ENCODE data around the gene CACNB2. TPM values are rescaled to one million over a fixed set of nuclear protein-coding genes. Genes with fewer than 3 reads are reported as not detected.

The CACNB2 gene
- total and polyA plus RNA-seq, 4 donors: 2.8 to 14.6 (median 7.7) TPM

- Histone ChIP-seq H3K4me1 (ENCODE audit: control insufficient read depth in 1 of 2, insufficient read depth in 2 of 2, low read length in 2 of 2) (no peaks in the 10 kb centered on the region), H3K27ac (ENCODE audit: low read depth in 1 of 2, low read length in 2 of 2) (no peak overlapping the region), H3K9me3 (ENCODE audit: control insufficient read depth, low read length) (no peaks in the 10 kb centered on the region), H3K4me3 (ENCODE audit: low read length in 2 of 2) (no peak overlapping the region), H3K36me3 (ENCODE audit: control insufficient read depth in 1 of 2, insufficient read depth in 2 of 2, low read length in 1 of 2) (no peaks in the 10 kb centered on the region), H3K27me3 (ENCODE audit: control insufficient read depth in 1 of 2, insufficient read depth in 2 of 2, low read length in 1 of 2) (no peaks in the 10 kb centered on the region)
- DNase-seq: no peak
- intact Hi-C loops (cut with DNase I): no loop called here
- no peak for ATAC-seq (ENCODE audit: low FRiP score)
- WGBS, 2 donors: 95 to 98% methylated on average over 1 of the region's 1 CpG
Measured at GRCh38 chr10:18137111-18137510, 3.1 kb upstream of the CACNB2 start.

- ATAC-seq (ENCODE audit: low FRiP score): peak; percentile 68
Measured at GRCh38 chr10:18140957-18141845, 977 bp downstream of the CACNB2 start.

GRCh38 chr10:18142151-18142550 lies 1.9 kb downstream of the CACNB2 start:
- H3K27ac ChIP-seq (ENCODE audit: low read depth in 1 of 2, low read length in 2 of 2): no peak overlapping the region
- DNase-seq (no peak), ATAC-seq (ENCODE audit: low FRiP score) (no peak)
- no peaks in the 10 kb centered on the region for H3K9me3 ChIP-seq (ENCODE audit: control insufficient read depth, low read length)
- intact Hi-C loops (cut with DNase I): loop anchor here (5.0 to 10.0 kb wide), 3 partner anchors 35 to 70 kb away; no protein-coding TSS in a partner anchor
- H3K27me3 ChIP-seq (ENCODE audit: control insufficient read depth in 1 of 2, insufficient read depth in 2 of 2, low read length in 1 of 2): no peaks in the 10 kb centered on the region
- H3K4me3 ChIP-seq (ENCODE audit: low read length in 2 of 2): peak overlapping the region in 1 of 2 donors; percentile 73
- H3K4me1 ChIP-seq (ENCODE audit: control insufficient read depth in 1 of 2, insufficient read depth in 2 of 2, low read length in 2 of 2): peaks cover 0 to 3% of the 10 kb centered on the region in 2 donors
- no peaks in the 10 kb centered on the region for H3K36me3 ChIP-seq (ENCODE audit: control insufficient read depth in 1 of 2, insufficient read depth in 2 of 2, low read length in 1 of 2)
- WGBS, 2 donors: 27 to 30% methylated on average over 4 of the region's 4 CpGs

More at GRCh38 chr10:18140957-18141845, 977 bp downstream of the CACNB2 start:
- H3K27ac ChIP-seq (ENCODE audit: low read depth in 1 of 2, low read length in 2 of 2): peak overlapping the region; percentile 46 to 69
- H3K36me3 ChIP-seq (ENCODE audit: control insufficient read depth in 1 of 2, insufficient read depth in 2 of 2, low read length in 1 of 2): no peaks in the 10 kb centered on the region
- 1 to 2% methylated on average over 41 of the region's 41 CpGs for WGBS, 2 donors
- peak overlapping the region; percentile 73 to 83 for H3K4me3 ChIP-seq (ENCODE audit: low read length in 2 of 2)
- H3K9me3 ChIP-seq (ENCODE audit: control insufficient read depth, low read length): no peaks in the 10 kb centered on the region
- intact Hi-C loops (cut with DNase I): loop anchor here (5.0 to 10.0 kb wide), 3 partner anchors 36 to 71 kb away; no protein-coding TSS in a partner anchor
- peak in 1 of 2 donors; percentile 44 for DNase-seq
- H3K27me3 ChIP-seq (ENCODE audit: control insufficient read depth in 1 of 2, insufficient read depth in 2 of 2, low read length in 1 of 2): no peaks in the 10 kb centered on the region
- peaks cover 0 to 3% of the 10 kb centered on the region in 2 donors for H3K4me1 ChIP-seq (ENCODE audit: control insufficient read depth in 1 of 2, insufficient read depth in 2 of 2, low read length in 2 of 2)

- Histone ChIP-seq H3K4me3 (ENCODE audit: low read length in 2 of 2) (no peak overlapping the region), H3K27ac (ENCODE audit: low read depth in 1 of 2, low read length in 2 of 2) (no peak overlapping the region), H3K27me3 (ENCODE audit: control insufficient read depth in 1 of 2, insufficient read depth in 2 of 2, low read length in 1 of 2) (no peaks in the 10 kb centered on the region), H3K36me3 (ENCODE audit: control insufficient read depth in 1 of 2, insufficient read depth in 2 of 2, low read length in 1 of 2) (no peaks in the 10 kb centered on the region), H3K9me3 (ENCODE audit: control insufficient read depth, low read length) (no peaks in the 10 kb centered on the region), H3K4me1 (ENCODE audit: control insufficient read depth in 1 of 2, insufficient read depth in 2 of 2, low read length in 2 of 2) (peaks cover 0 to 3% of the 10 kb centered on the region in 2 donors)
- DNase-seq (no peak), ATAC-seq (ENCODE audit: low FRiP score) (no peak)
- intact Hi-C loops (cut with DNase I): loop anchor here (5.0 to 10.0 kb wide), 3 partner anchors 33 to 68 kb away; no protein-coding TSS in a partner anchor
- WGBS, 2 donors: 96 to 100% methylated on average over 1 of the region's 1 CpG
Measured at GRCh38 chr10:18144396-18144795, 4.2 kb downstream of the CACNB2 start.

GRCh38 chr10:18144928-18145327 lies 4.7 kb downstream of the CACNB2 start:
- H3K27me3 ChIP-seq (ENCODE audit: control insufficient read depth in 1 of 2, insufficient read depth in 2 of 2, low read length in 1 of 2): no peaks in the 10 kb centered on the region
- ATAC-seq (ENCODE audit: low FRiP score): no peak
- H3K4me1 ChIP-seq (ENCODE audit: control insufficient read depth in 1 of 2, insufficient read depth in 2 of 2, low read length in 2 of 2): peaks cover 0 to 3% of the 10 kb centered on the region in 2 donors
- 39 to 40% methylated on average over 6 of the region's 6 CpGs for WGBS, 2 donors
- H3K4me3 ChIP-seq (ENCODE audit: low read length in 2 of 2): no peak overlapping the region
- intact Hi-C loops (cut with DNase I): loop anchor here (5.0 to 10.0 kb wide), 3 partner anchors 32 to 67 kb away; no protein-coding TSS in a partner anchor
- no peaks in the 10 kb centered on the region for H3K9me3 ChIP-seq (ENCODE audit: control insufficient read depth, low read length)
- no peak for DNase-seq
- H3K36me3 ChIP-seq (ENCODE audit: control insufficient read depth in 1 of 2, insufficient read depth in 2 of 2, low read length in 1 of 2): no peaks in the 10 kb centered on the region
- peak overlapping the region in 1 of 2 donors; percentile 35 for H3K27ac ChIP-seq (ENCODE audit: low read depth in 1 of 2, low read length in 2 of 2)

GRCh38 chr10:18145652-18146051 lies 5.4 kb downstream of the CACNB2 start:
- no peaks in the 10 kb centered on the region for H3K36me3 ChIP-seq (ENCODE audit: control insufficient read depth in 1 of 2, insufficient read depth in 2 of 2, low read length in 1 of 2)
- H3K4me1 ChIP-seq (ENCODE audit: control insufficient read depth in 1 of 2, insufficient read depth in 2 of 2, low read length in 2 of 2): peaks cover 0 to 3% of the 10 kb centered on the region in 2 donors
- peak overlapping the region; percentile 31 to 34 for H3K27ac ChIP-seq (ENCODE audit: low read depth in 1 of 2, low read length in 2 of 2)
- intact Hi-C loops (cut with DNase I): loop anchor here in 1 of 2 donors (10.0 kb wide), 1 partner anchor 59 kb away; no protein-coding TSS in a partner anchor
- 14 to 22% methylated on average over 2 of the region's 2 CpGs for WGBS, 2 donors
- H3K27me3 ChIP-seq (ENCODE audit: control insufficient read depth in 1 of 2, insufficient read depth in 2 of 2, low read length in 1 of 2): no peaks in the 10 kb centered on the region
- ATAC-seq (ENCODE audit: low FRiP score): no peak
- DNase-seq: no peak
- H3K9me3 ChIP-seq (ENCODE audit: control insufficient read depth, low read length): no peaks in the 10 kb centered on the region
- no peak overlapping the region for H3K4me3 ChIP-seq (ENCODE audit: low read length in 2 of 2)

GRCh38 chr10:18149196-18149800 lies 9.1 kb downstream of the CACNB2 start:
- no peaks in the 10 kb centered on the region for H3K9me3 ChIP-seq (ENCODE audit: control insufficient read depth, low read length)
- intact Hi-C loops (cut with DNase I): loop anchor here in 1 of 2 donors (10.0 kb wide), 1 partner anchor 56 kb away; no protein-coding TSS in a partner anchor
- peaks cover 0 to 3% of the 10 kb centered on the region in 2 donors for H3K4me1 ChIP-seq (ENCODE audit: control insufficient read depth in 1 of 2, insufficient read depth in 2 of 2, low read length in 2 of 2)
- no peak overlapping the region for H3K4me3 ChIP-seq (ENCODE audit: low read length in 2 of 2)
- no peak overlapping the region for H3K27ac ChIP-seq (ENCODE audit: low read depth in 1 of 2, low read length in 2 of 2)
- H3K36me3 ChIP-seq (ENCODE audit: control insufficient read depth in 1 of 2, insufficient read depth in 2 of 2, low read length in 1 of 2): peaks cover 0 to 2% of the 10 kb centered on the region in 2 donors
- DNase-seq (no peak), ATAC-seq (ENCODE audit: low FRiP score) (no peak)
- WGBS, 2 donors: 93 to 95% methylated on average over 6 of the region's 6 CpGs
- no peaks in the 10 kb centered on the region for H3K27me3 ChIP-seq (ENCODE audit: control insufficient read depth in 1 of 2, insufficient read depth in 2 of 2, low read length in 1 of 2)

- ATAC-seq (ENCODE audit: low FRiP score) (no peak), DNase-seq (no peak)
- H3K4me1 ChIP-seq (ENCODE audit: control insufficient read depth in 1 of 2, insufficient read depth in 2 of 2, low read length in 2 of 2): no peaks in the 10 kb centered on the region
- H3K9me3 ChIP-seq (ENCODE audit: control insufficient read depth, low read length): no peaks in the 10 kb centered on the region
- no peaks in the 10 kb centered on the region for H3K27me3 ChIP-seq (ENCODE audit: control insufficient read depth in 1 of 2, insufficient read depth in 2 of 2, low read length in 1 of 2)
- WGBS, 2 donors: 96 to 98% methylated on average over 5 of the region's 5 CpGs
- H3K27ac ChIP-seq (ENCODE audit: low read depth in 1 of 2, low read length in 2 of 2): no peak overlapping the region
- intact Hi-C loops (cut with DNase I): no loop called here
- peaks cover 0 to 2% of the 10 kb centered on the region in 2 donors for H3K36me3 ChIP-seq (ENCODE audit: control insufficient read depth in 1 of 2, insufficient read depth in 2 of 2, low read length in 1 of 2)
- no peak overlapping the region for H3K4me3 ChIP-seq (ENCODE audit: low read length in 2 of 2)
Measured at GRCh38 chr10:18151356-18151890, 11.2 kb downstream of the CACNB2 start.

All from aorta (tissue), 5 donors.